Glutamatergic neuron (in vitro differentiated cells): ENCODE results near the gene MTHFR. TPM values are rescaled to one million over a fixed set of nuclear protein-coding genes. Genes with fewer than 3 reads are reported as not detected.

Experiments
- DNase-seq: peaks from one replicate; pipeline ENCODE4 v3.0.0; 2022
- H3K27ac Mint-ChIP-seq: one replicate; pipeline ENCODE4 v1.8.0; 2020; ENCODE audit warnings: mild to moderate bottlenecking, mixed read lengths, inconsistent platforms; ENCODE audit not compliant: unreplicated experiment
- H3K27me3 Mint-ChIP-seq: one replicate; pipeline ENCODE4 v1.8.0; 2020; ENCODE audit warnings: mild to moderate bottlenecking, moderate library complexity, mixed read lengths, inconsistent platforms; ENCODE audit not compliant: unreplicated experiment
- H3K36me3 Mint-ChIP-seq: one replicate; pipeline ENCODE4 v1.8.0; 2020; ENCODE audit warnings: mild to moderate bottlenecking, mixed read lengths, inconsistent platforms; ENCODE audit not compliant: unreplicated experiment
- H3K4me1 Mint-ChIP-seq: one replicate; pipeline ENCODE4 v1.8.0; 2020; ENCODE audit warnings: mild to moderate bottlenecking, low read depth, mixed read lengths, inconsistent platforms; ENCODE audit not compliant: unreplicated experiment
- H3K4me3 Mint-ChIP-seq: one replicate; pipeline ENCODE4 v1.8.0; 2020; ENCODE audit warnings: mild to moderate bottlenecking, mixed read lengths, inconsistent platforms; ENCODE audit not compliant: unreplicated experiment
- H3K9me3 Mint-ChIP-seq: one replicate; pipeline ENCODE4 v1.8.0; 2020; ENCODE audit warnings: mild to moderate bottlenecking, moderate library complexity, mixed read lengths, inconsistent platforms; ENCODE audit not compliant: unreplicated experiment
- CTCF ChIP-seq: fragments of 200-600 bp; sonication (generic); IDR thresholded peaks from one replicate; pipeline ENCODE4 v1.5.0; 2021; ENCODE audit not compliant: partially characterized antibody, unreplicated experiment
- total RNA-seq: library from RNA; stranded (reverse); fragmentation: NEBNext Ultra II Directional; extraction: Animal tissue kit (Norgen Biotek cat#: 25700); gene quantifications from one replicate; pipeline ENCODE4 v1.2.1, GENCODE V29; 2021; ENCODE audit not compliant: unreplicated experiment

Gene MTHFR
- total RNA-seq, 1 donor from 2014 or later: 83.2 TPM

- no peak overlapping the region for H3K4me3 Mint-ChIP-seq
- peaks cover 4% of the 10 kb centered on the region for H3K4me1 Mint-ChIP-seq
- H3K27me3 Mint-ChIP-seq: peaks cover 10% of the 10 kb centered on the region
- no peak overlapping the region for H3K27ac Mint-ChIP-seq
- TF ChIP-seq CTCF: no peak
- DNase-seq: no peak
- peaks cover 7% of the 10 kb centered on the region for H3K9me3 Mint-ChIP-seq
- no peaks in the 10 kb centered on the region for H3K36me3 Mint-ChIP-seq
Measured at GRCh38 chr1:11788549-11789053, 17.2 kb downstream of the MTHFR start.

GRCh38 chr1:11787804-11788436 is 17.8 kb downstream of the MTHFR start:
- Mint-ChIP-seq H3K4me1 (peaks cover 4% of the 10 kb centered on the region), H3K36me3 (no peaks in the 10 kb centered on the region), H3K27ac (no peak overlapping the region), H3K9me3 (peaks cover 7% of the 10 kb centered on the region), H3K27me3 (peaks cover 10% of the 10 kb centered on the region), H3K4me3 (no peak overlapping the region)
- DNase-seq: no peak
- no peak for TF ChIP-seq CTCF

GRCh38 chr1:11787251-11787803 is 18.4 kb downstream of the MTHFR start:
- no peak for TF ChIP-seq CTCF
- no peak overlapping the region for H3K4me3 Mint-ChIP-seq
- H3K4me1 Mint-ChIP-seq: peaks cover 4% of the 10 kb centered on the region
- no peaks in the 10 kb centered on the region for H3K36me3 Mint-ChIP-seq
- peaks cover 7% of the 10 kb centered on the region for H3K9me3 Mint-ChIP-seq
- no peak for DNase-seq
- no peak overlapping the region for H3K27ac Mint-ChIP-seq
- peaks cover 10% of the 10 kb centered on the region for H3K27me3 Mint-ChIP-seq

GRCh38 chr1:11786168-11786567 is 19.6 kb downstream of the MTHFR start:
- DNase-seq: no peak
- peaks cover 4% of the 10 kb centered on the region for H3K9me3 Mint-ChIP-seq
- TF ChIP-seq CTCF: no peak
- no peak overlapping the region for H3K27ac Mint-ChIP-seq
- H3K27me3 Mint-ChIP-seq: peaks cover 10% of the 10 kb centered on the region
- no peak overlapping the region for H3K4me3 Mint-ChIP-seq
- peaks cover 4% of the 10 kb centered on the region for H3K4me1 Mint-ChIP-seq
- H3K36me3 Mint-ChIP-seq: no peaks in the 10 kb centered on the region
